Neutrophil (primary cell): ENCODE data around the gene RNASEH2B.
A peak's percentile ranks its signal among the peaks of the same experiment; 100 is the strongest.

Experiments used
- H3K27ac ChIP-seq: fragments of 200-600 bp; sonication (generic); 2 replicates; pipeline ENCODE4 v1.5.1; 2016; ENCODE audit warnings: mild to moderate bottlenecking, moderate library complexity
- H3K27me3 ChIP-seq: fragments of 200-600 bp; sonication (generic); 2 replicates; pipeline ENCODE4 v1.6.0; 2016; ENCODE audit warnings: mild to moderate bottlenecking
- H3K36me3 ChIP-seq: fragments of 200-600 bp; sonication (generic); 2 replicates; pipeline ENCODE4 v1.5.1; 2017
- H3K4me1 ChIP-seq, 2 experiments: fragments of 200-600 bp in 1 of 2; sonication (generic) in 1 of 2; 1 replicate in 1 of 2; 2 replicates in 1 of 2; pipeline versions ENCODE4 v1.5.1 to v1.6.1; 2013 to 2016; ENCODE audit warnings: low read depth in 1 of 2, low read length in 1 of 2, mild to moderate bottlenecking in 1 of 2, moderate library complexity in 1 of 2; ENCODE audit not compliant: control insufficient read depth in 1 of 2, insufficient read depth in 1 of 2
- H3K4me3 ChIP-seq, 2 experiments: fragments of 200-600 bp in 1 of 2; sonication (generic) in 1 of 2; 1 replicate in 1 of 2; 2 replicates in 1 of 2; pipeline ENCODE4 v1.5.1; 2013 to 2016; ENCODE audit warnings: low read depth in 1 of 2, low read length in 1 of 2, mild to moderate bottlenecking in 1 of 2, moderate library complexity in 1 of 2
- H3K9me3 ChIP-seq: fragments of 200-600 bp; sonication (generic); 2 replicates; pipeline ENCODE4 v1.5.1; 2016
- CTCF ChIP-seq: fragments of 200-600 bp; sonication (generic); IDR thresholded peaks from 2 replicates; pipeline ENCODE4 v1.5.1; 2016; ENCODE audit warnings: antibody characterized with exemption

RNASEH2B gene

GRCh38 chr13:50911937-50912795, 2.6 kb downstream of the RNASEH2B start:
- H3K27ac ChIP-seq, result peak overlapping the region; percentile 88
- peaks cover 58 to 65% of the 10 kb centered on the region in 2 experiments for H3K4me1 ChIP-seq
- no peak overlapping the region for H3K4me3 ChIP-seq
- H3K36me3 ChIP-seq, result no peaks in the 10 kb centered on the region
- H3K27me3 ChIP-seq, result no peaks in the 10 kb centered on the region
- TF ChIP-seq CTCF, result peak; percentile 87
- H3K9me3 ChIP-seq, result no peaks in the 10 kb centered on the region

- no peak for TF ChIP-seq CTCF
Measured at GRCh38 chr13:50912851-50913250, 3.3 kb downstream of the RNASEH2B start.

GRCh38 chr13:50914176-50914700, 4.6 kb downstream of the RNASEH2B start:
- no peak for TF ChIP-seq CTCF
- Histone ChIP-seq H3K9me3 (no peaks in the 10 kb centered on the region), H3K4me1 (peaks cover 75% of the 10 kb centered on the region in 2 experiments), H3K27ac (peak overlapping the region; percentile 91), H3K36me3 (no peaks in the 10 kb centered on the region), H3K27me3 (no peaks in the 10 kb centered on the region), H3K4me3 (no peak overlapping the region)

More at GRCh38 chr13:50912851-50913250, 3.3 kb downstream of the RNASEH2B start:
- no peaks in the 10 kb centered on the region for H3K27me3 ChIP-seq
- H3K36me3 ChIP-seq, result no peaks in the 10 kb centered on the region
- H3K9me3 ChIP-seq, result no peaks in the 10 kb centered on the region
- H3K27ac ChIP-seq, result peak overlapping the region; percentile 88
- peaks cover 65 to 72% of the 10 kb centered on the region in 2 experiments for H3K4me1 ChIP-seq
- no peak overlapping the region for H3K4me3 ChIP-seq

- no peak for TF ChIP-seq CTCF
- Histone ChIP-seq H3K4me3 (no peak overlapping the region), H3K27ac (peak overlapping the region; percentile 91), H3K27me3 (no peaks in the 10 kb centered on the region), H3K9me3 (no peaks in the 10 kb centered on the region), H3K4me1 (peaks cover 78% of the 10 kb centered on the region in 2 experiments), H3K36me3 (no peaks in the 10 kb centered on the region)
Measured at GRCh38 chr13:50914848-50915247, 5.3 kb downstream of the RNASEH2B start.

- H3K36me3 ChIP-seq, result no peaks in the 10 kb centered on the region
- H3K4me3 ChIP-seq, result no peak overlapping the region
- H3K27me3 ChIP-seq, result no peaks in the 10 kb centered on the region
- H3K27ac ChIP-seq, result peak overlapping the region; percentile 91
- H3K9me3 ChIP-seq, result no peaks in the 10 kb centered on the region
- peak; percentile 17 for TF ChIP-seq CTCF
- peaks cover 82% of the 10 kb centered on the region in 2 experiments for H3K4me1 ChIP-seq
Measured at GRCh38 chr13:50915565-50915964, 6.0 kb downstream of the RNASEH2B start.
